SK-N-SH treated with all-trans-retinoic acid at 6 μM for 48 hours (cell line): Measurements from ENCODE around the gene ARHGAP15.

ENCODE experiments used
- GLIS3 ChIP-seq: fragments of 250-450 bp; sonication (Bioruptor Pico); IDR thresholded peaks from 2 replicates; pipeline ENCODE4 v1.5.0; 2020; ENCODE audit warnings: mild to moderate bottlenecking, moderate library complexity
- ISL1 ChIP-seq: fragments of 250-450 bp; sonication (Bioruptor Pico); IDR thresholded peaks from 2 replicates; pipeline ENCODE4 v2.1.2; 2022; ENCODE audit warnings: mild to moderate bottlenecking, moderate library complexity
- POU6F1 ChIP-seq: fragments of 250-450 bp; sonication (Bioruptor Pico); IDR thresholded peaks from 2 replicates; pipeline ENCODE4 v1.8.0; 2021; ENCODE audit warnings: low read depth, mild to moderate bottlenecking, moderate library complexity, borderline replicate concordance
- SNAI2 ChIP-seq: fragments of 250-450 bp; sonication (Bioruptor Pico); IDR thresholded peaks from 2 replicates; pipeline ENCODE4 v1.5.0; 2020; ENCODE audit warnings: mild to moderate bottlenecking, moderate library complexity
- TCF4 ChIP-seq: fragments of 250-450 bp; sonication (Bioruptor Pico); IDR thresholded peaks from 2 replicates; pipeline ENCODE4 v1.8.0; 2021; ENCODE audit warnings: mild to moderate bottlenecking, moderate library complexity, borderline replicate concordance

GRCh38 chr2:143720095-143720664 is 591.0 kb downstream of the ARHGAP15 start:
- TF ChIP-seq ISL1 (CRISPR knock-in tag), result no peak
- no peak for TF ChIP-seq GLIS3 (CRISPR knock-in tag)
- TF ChIP-seq TCF4, result no peak
- TF ChIP-seq POU6F1 (CRISPR knock-in tag), result no peak
- TF ChIP-seq SNAI2, result no peak
